Mucosa of descending colon (tissue), 3 donors: ENCODE measurements around the gene ELMO1. TPM values are rescaled to one million over a fixed set of nuclear protein-coding genes. Genes with fewer than 3 reads are reported as not detected.

Experiments used
- ATAC-seq: fragments of 200-7000 bp; cut with Tn5 transposase; one replicate; pipeline ENCODE4 v1.9.1; 2020; ENCODE audit warnings: mild to moderate bottlenecking, moderate library complexity
- DNase-seq, 3 donors: peaks; one replicate each; pipeline ENCODE4 v3.0.0-alpha.2; 2020
- H3K36me3 ChIP-seq: fragments of 200-600 bp; one replicate; pipeline ENCODE4 v1.8.0; 2021; ENCODE audit warnings: low read depth, mild to moderate bottlenecking
- H3K4me1 ChIP-seq: fragments of 200-600 bp; one replicate; pipeline ENCODE4 v1.8.0; 2021; ENCODE audit warnings: low read depth, mild to moderate bottlenecking
- H3K4me3 ChIP-seq: fragments of 200-600 bp; one replicate; pipeline ENCODE4 v1.8.0; 2021; ENCODE audit warnings: mild to moderate bottlenecking
- H3K9me3 ChIP-seq: fragments of 200-600 bp; one replicate; pipeline ENCODE4 v1.8.0; 2021; ENCODE audit warnings: mild to moderate bottlenecking
- intact Hi-C, 2 donors: fragments of 100-400 bp; cut with DNase I in 1 of 2; cut with micrococcal nuclease in 1 of 2; formaldehyde crosslinking; loops; one replicate each; pipeline versions ENCODE4 v1.11.0 to v1.11.1; 2022; cut with DNase I, micrococcal nuclease
- total RNA-seq, 3 donors: library from RNA; stranded (reverse); fragmentation: NEBNext Ultra II Directional in 2 of 3; extraction: Animal tissue kit (Norgen Biotek cat#: 25700) in 2 of 3; gene quantifications; one replicate each; pipeline versions ENCODE4 v1.2.1 to v1.2.4, GENCODE V29; 2021 to 2023
- TF ChIP-seq, protein P1 (sequence below): fragments of 200-600 bp; IDR thresholded peaks from one replicate; pipeline ENCODE4 v1.8.0; 2022; ENCODE audit warnings: antibody characterized with exemption, mild to moderate bottlenecking
- donor health status: DM: no; HTN: no; CAD: no; lungs with moderate emphysema.
- donor health status: DM: no; HTN: no; CAD: no.
- donor health status: DM: no; HTN: yes; CAD: no.

Gene ELMO1
- total RNA-seq, 3 donors from 2014 or later, result 9.7 to 27.2 (median 18.2) TPM

DNA sequence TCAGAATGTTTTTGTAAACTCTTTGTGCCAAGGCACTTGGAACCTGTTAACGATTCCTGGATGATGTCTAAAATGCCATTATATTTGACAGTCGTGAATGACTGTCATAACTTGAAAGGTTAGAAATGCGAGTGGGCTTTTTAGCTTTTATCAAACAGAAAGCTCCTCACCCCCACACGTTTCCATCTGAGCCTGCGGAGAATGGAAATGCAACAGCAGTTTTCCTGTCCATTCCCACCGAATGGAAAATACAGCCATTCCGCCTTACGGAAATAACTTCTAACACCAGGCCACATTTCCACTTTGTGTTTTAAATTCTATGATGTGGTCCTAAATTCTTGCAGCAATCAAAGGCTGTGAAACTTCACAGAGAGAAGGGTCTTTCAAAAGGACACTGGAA lies 83.8 kb downstream of the ELMO1 start:
- H3K36me3 ChIP-seq, result no peaks in the 10 kb centered on the region
- TF ChIP-seq, protein P1, sequence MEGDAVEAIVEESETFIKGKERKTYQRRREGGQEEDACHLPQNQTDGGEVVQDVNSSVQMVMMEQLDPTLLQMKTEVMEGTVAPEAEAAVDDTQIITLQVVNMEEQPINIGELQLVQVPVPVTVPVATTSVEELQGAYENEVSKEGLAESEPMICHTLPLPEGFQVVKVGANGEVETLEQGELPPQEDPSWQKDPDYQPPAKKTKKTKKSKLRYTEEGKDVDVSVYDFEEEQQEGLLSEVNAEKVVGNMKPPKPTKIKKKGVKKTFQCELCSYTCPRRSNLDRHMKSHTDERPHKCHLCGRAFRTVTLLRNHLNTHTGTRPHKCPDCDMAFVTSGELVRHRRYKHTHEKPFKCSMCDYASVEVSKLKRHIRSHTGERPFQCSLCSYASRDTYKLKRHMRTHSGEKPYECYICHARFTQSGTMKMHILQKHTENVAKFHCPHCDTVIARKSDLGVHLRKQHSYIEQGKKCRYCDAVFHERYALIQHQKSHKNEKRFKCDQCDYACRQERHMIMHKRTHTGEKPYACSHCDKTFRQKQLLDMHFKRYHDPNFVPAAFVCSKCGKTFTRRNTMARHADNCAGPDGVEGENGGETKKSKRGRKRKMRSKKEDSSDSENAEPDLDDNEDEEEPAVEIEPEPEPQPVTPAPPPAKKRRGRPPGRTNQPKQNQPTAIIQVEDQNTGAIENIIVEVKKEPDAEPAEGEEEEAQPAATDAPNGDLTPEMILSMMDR, result no peak
- peaks cover 5% of the 10 kb centered on the region for H3K4me1 ChIP-seq
- DNase-seq (no peak), ATAC-seq (no peak)
- no peaks in the 10 kb centered on the region for H3K9me3 ChIP-seq
- intact Hi-C loops, result no loop called here
- H3K4me3 ChIP-seq, result no peak overlapping the region

- ATAC-seq, result no peak
- intact Hi-C loops, result no loop called here
- DNase-seq, result no peak
- no peak overlapping the region for H3K4me3 ChIP-seq
- H3K36me3 ChIP-seq, result no peaks in the 10 kb centered on the region
- TF ChIP-seq, protein P1, result no peak
- no peaks in the 10 kb centered on the region for H3K9me3 ChIP-seq
- peaks cover 4% of the 10 kb centered on the region for H3K4me1 ChIP-seq
Measured at GRCh38 chr7:37363536-37364491, 84.8 kb downstream of the ELMO1 start.

- ATAC-seq, result no peak
- TF ChIP-seq, protein P1, result no peak
- intact Hi-C loops, result no loop called here
- Histone ChIP-seq H3K4me1 (no peaks in the 10 kb centered on the region), H3K9me3 (no peaks in the 10 kb centered on the region), H3K36me3 (no peaks in the 10 kb centered on the region), H3K4me3 (no peak overlapping the region)
- no peak for DNase-seq
Measured at GRCh38 chr7:37362802-37363201, 85.9 kb downstream of the ELMO1 start.

DNA sequence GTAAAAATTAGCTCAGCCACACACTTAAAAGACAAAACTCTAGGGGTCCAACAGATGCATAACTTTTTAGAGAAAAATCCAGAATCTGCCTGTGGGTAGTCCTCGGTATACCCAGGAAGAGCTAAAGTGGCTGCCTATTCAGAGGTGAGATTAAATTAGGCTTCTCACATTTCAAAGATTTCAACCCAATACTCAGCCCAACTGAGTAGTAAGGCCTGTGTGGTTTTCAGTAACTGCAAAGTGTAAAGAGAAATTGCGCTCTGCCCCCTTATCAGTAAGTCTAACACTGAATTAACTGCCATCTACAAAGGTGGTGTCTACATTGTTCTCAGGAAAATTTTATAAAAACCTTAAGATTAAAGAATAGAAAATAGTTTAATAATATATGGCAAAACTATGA lies 88.2 kb downstream of the ELMO1 start:
- H3K9me3 ChIP-seq, result no peaks in the 10 kb centered on the region
- no peak overlapping the region for H3K4me3 ChIP-seq
- DNase-seq (no peak), ATAC-seq (no peak)
- no peaks in the 10 kb centered on the region for H3K4me1 ChIP-seq
- intact Hi-C loops, result no loop called here
- TF ChIP-seq, protein P1, result no peak
- H3K36me3 ChIP-seq, result no peaks in the 10 kb centered on the region

DNA sequence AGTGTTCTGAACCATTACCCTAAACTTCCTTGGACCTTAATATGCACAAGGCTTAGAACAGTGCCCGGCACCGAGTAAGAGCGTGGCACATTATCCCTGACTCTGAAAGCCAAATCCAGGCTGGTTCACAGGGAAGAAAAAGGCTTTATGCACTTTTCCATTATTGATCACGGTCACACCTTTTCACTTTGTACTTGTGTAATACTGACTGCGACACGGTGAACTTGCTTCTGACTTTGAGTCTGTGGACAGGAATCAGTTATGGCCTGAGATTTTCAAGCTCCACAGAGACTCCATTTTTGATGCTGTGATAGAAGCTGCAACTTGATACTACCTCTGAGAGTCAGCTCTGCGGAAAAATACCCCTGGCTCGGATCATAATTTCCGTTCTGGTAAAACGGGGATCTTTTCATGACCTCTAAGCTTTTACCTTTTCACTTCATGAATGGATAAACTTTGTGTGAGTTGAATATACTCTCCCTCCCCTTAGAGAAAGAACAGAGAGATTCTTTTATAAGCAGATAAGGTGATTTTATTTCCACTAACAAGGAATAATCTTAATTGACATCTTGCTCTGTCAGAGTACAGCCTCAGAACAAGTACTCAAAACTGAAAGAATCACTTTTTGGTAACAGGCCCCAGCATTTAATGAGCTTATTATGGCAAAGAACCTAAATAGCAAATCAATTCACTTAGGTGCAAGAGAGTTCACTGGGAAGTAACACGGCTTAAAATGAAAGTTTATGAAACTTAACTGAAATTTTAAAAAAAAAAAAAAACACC lies 88.8 kb downstream of the ELMO1 start:
- no peak for ATAC-seq
- TF ChIP-seq, protein P1, result no peak
- Histone ChIP-seq H3K4me3 (no peak overlapping the region), H3K36me3 (no peaks in the 10 kb centered on the region), H3K4me1 (no peaks in the 10 kb centered on the region), H3K9me3 (no peaks in the 10 kb centered on the region)
- intact Hi-C loops, result no loop called here
- DNase-seq, result no peak
